HEK293 (cell line): ENCODE measurements around the gene IGFBPL1.
"Not testable (repeated sequence)": the region's sequence is repeated elsewhere in the genome, so short reads cannot be mapped to it uniquely, and the experiment has no call there.

Experiments
- CTCF ChIP-seq: fragments of 450-650 bp; formaldehyde crosslinking; IDR thresholded peaks from 2 replicates; pipeline ENCODE4 v1.5.1; 2016; ENCODE audit warnings: missing biosample characterization, missing genetic modification characterization
- ZNF10 ChIP-seq: fragments of 450-650 bp; formaldehyde crosslinking; IDR thresholded peaks from 2 replicates; pipeline ENCODE4 v1.5.1; 2017; ENCODE audit warnings: missing biosample characterization, missing genetic modification characterization
- TF ChIP-seq, protein P1 (sequence below): sonication (generic); formaldehyde crosslinking; IDR thresholded peaks from 2 replicates; pipeline ENCODE4 v1.8.1; 2022; ENCODE audit warnings: mild to moderate bottlenecking, moderate library complexity, missing genetic modification reagents

DNA sequence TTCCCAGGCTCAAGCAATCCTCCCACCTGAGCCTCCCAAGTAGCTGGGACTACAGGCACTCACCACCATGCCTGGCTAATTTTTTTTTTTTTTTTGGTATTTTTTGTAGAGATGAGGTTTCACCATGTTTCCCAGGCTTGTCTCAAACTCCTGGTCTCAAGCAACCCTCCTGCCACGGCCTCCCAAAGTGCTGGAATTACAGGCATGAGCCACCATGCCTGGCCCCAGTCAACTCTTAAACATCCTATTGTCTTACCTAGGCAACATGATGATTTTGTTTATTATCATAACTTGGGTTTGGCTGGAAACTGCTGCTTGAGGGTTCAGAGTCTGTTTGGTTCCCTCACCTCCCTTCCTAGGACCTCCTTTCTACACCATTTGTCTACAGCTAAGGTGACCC lies 25.1 kb downstream of the IGFBPL1 start:
- not testable (repeated sequence) for TF ChIP-seq ZNF10, CTCF (tag by site-specific recombination)
- TF ChIP-seq, protein P1, sequence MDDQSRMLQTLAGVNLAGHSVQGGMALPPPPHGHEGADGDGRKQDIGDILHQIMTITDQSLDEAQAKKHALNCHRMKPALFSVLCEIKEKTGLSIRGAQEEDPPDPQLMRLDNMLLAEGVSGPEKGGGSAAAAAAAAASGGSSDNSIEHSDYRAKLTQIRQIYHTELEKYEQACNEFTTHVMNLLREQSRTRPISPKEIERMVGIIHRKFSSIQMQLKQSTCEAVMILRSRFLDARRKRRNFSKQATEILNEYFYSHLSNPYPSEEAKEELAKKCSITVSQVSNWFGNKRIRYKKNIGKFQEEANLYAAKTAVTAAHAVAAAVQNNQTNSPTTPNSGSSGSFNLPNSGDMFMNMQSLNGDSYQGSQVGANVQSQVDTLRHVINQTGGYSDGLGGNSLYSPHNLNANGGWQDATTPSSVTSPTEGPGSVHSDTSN = not testable (repeated sequence)
